ENCODE measurements around the gene XKR3.
"Not testable (repeated sequence)": the region's sequence is repeated elsewhere in the genome, so short reads cannot be mapped to it uniquely, and the experiment has no call there.

XKR3 gene

GRCh38 chr22:16747266-16748159 lies 77.7 kb downstream of the XKR3 start:
- not testable (repeated sequence) for DNase-seq

GRCh38 chr22:16734271-16734670 lies 90.9 kb downstream of the XKR3 start:
- not testable (repeated sequence) for DNase-seq
